IMR-90 (cell line): ENCODE measurements around the gene LPAR1.

Experiments used
- BHLHE40 ChIP-seq: fragments of 150-350 bp; IDR thresholded peaks from 2 replicates; pipeline ENCODE4 v1.6.1; 2016; ENCODE audit warnings: mild to moderate bottlenecking, low read depth, low read length
- CEBPB ChIP-seq: IDR thresholded peaks from 2 replicates; pipeline ENCODE4 v1.6.1; 2012; ENCODE audit warnings: low read depth, low read length, improper control_type of control experiment
- MAFK ChIP-seq: IDR thresholded peaks from 2 replicates; pipeline ENCODE4 v1.6.1; 2012; ENCODE audit warnings: low read depth, low read length, improper control_type of control experiment
- NFE2L2 ChIP-seq: fragments of 150-350 bp; IDR thresholded peaks from 2 replicates; pipeline ENCODE4 v1.6.1; 2016; ENCODE audit warnings: low read depth, mild to moderate bottlenecking, low read length
- POLR2A ChIP-seq: IDR thresholded peaks from 2 replicates; pipeline ENCODE4 v1.6.1; 2012; ENCODE audit warnings: mild to moderate bottlenecking, low read depth, low read length
- RCOR1 ChIP-seq: IDR thresholded peaks from 2 replicates; pipeline ENCODE4 v1.6.1; 2012; ENCODE audit warnings: mild to moderate bottlenecking, low read length, improper control_type of control experiment; ENCODE audit not compliant: insufficient replicate concordance
- RFX5 ChIP-seq: IDR thresholded peaks from 2 replicates; pipeline ENCODE4 v1.8.0; 2012; ENCODE audit warnings: low read depth, mild to moderate bottlenecking, low read length, moderate library complexity
- SMC3 ChIP-seq: fragments of 150-350 bp; IDR thresholded peaks from 2 replicates; pipeline ENCODE4 v1.6.1; 2016; ENCODE audit warnings: low read depth, mild to moderate bottlenecking, antibody characterized with exemption, low read length, moderate library complexity
- USF2 ChIP-seq: fragments of 150-350 bp; IDR thresholded peaks from 2 replicates; pipeline ENCODE4 v1.6.1; 2017; ENCODE audit warnings: mild to moderate bottlenecking, antibody characterized with exemption, low read length, low read depth
- TF ChIP-seq, protein P1 (sequence below): conservative IDR thresholded peaks from 2 replicates; pipeline ENCODE4 v1.5.1; 2012; ENCODE audit warnings: mild to moderate bottlenecking, low read depth, low read length, improper control_type of control experiment
- TF ChIP-seq, protein P2 (sequence below): fragments of 150-350 bp; IDR thresholded peaks from 2 replicates; pipeline ENCODE4 v1.6.1; 2016; ENCODE audit warnings: low read depth, mild to moderate bottlenecking, low read length, moderate library complexity, borderline replicate concordance

DNA sequence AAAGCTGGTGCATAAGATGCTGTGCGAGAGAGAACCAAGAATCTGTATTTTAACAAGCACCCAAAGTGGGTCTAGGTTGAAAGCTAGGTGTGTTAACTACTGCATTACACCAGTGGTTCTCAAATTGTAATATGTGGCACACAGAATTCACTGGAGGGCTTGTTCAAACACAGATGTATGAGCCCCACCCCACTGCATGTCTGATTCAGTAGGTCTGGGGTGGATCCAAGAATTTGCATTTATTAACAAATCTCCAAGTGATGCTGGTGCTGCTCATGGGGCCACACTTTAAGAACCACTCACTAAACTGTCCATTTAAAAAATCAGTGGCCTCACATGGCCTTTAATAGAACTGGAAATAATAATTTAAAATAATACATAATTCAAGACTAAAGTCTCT lies 40.4 kb downstream of the LPAR1 start:
- no peak for TF ChIP-seq USF2
- TF ChIP-seq, protein P1, sequence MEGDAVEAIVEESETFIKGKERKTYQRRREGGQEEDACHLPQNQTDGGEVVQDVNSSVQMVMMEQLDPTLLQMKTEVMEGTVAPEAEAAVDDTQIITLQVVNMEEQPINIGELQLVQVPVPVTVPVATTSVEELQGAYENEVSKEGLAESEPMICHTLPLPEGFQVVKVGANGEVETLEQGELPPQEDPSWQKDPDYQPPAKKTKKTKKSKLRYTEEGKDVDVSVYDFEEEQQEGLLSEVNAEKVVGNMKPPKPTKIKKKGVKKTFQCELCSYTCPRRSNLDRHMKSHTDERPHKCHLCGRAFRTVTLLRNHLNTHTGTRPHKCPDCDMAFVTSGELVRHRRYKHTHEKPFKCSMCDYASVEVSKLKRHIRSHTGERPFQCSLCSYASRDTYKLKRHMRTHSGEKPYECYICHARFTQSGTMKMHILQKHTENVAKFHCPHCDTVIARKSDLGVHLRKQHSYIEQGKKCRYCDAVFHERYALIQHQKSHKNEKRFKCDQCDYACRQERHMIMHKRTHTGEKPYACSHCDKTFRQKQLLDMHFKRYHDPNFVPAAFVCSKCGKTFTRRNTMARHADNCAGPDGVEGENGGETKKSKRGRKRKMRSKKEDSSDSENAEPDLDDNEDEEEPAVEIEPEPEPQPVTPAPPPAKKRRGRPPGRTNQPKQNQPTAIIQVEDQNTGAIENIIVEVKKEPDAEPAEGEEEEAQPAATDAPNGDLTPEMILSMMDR: no peak
- TF ChIP-seq RFX5: no peak
- TF ChIP-seq RCOR1: no peak
- TF ChIP-seq MAFK: no peak
- TF ChIP-seq POLR2A: no peak
- TF ChIP-seq NFE2L2: no peak
- no peak for TF ChIP-seq CEBPB
- no peak for TF ChIP-seq BHLHE40
- TF ChIP-seq, protein P2, sequence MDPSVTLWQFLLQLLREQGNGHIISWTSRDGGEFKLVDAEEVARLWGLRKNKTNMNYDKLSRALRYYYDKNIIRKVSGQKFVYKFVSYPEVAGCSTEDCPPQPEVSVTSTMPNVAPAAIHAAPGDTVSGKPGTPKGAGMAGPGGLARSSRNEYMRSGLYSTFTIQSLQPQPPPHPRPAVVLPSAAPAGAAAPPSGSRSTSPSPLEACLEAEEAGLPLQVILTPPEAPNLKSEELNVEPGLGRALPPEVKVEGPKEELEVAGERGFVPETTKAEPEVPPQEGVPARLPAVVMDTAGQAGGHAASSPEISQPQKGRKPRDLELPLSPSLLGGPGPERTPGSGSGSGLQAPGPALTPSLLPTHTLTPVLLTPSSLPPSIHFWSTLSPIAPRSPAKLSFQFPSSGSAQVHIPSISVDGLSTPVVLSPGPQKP: no peak
- TF ChIP-seq SMC3: no peak
